IMR-90 (cell line): ENCODE results near the gene DCDC1.

ENCODE experiments used
- POLR2A ChIP-seq: IDR thresholded peaks from 2 replicates; pipeline ENCODE4 v1.6.1; 2012; ENCODE audit warnings: mild to moderate bottlenecking, low read depth, low read length
- TF ChIP-seq, protein P1 (sequence below): conservative IDR thresholded peaks from 2 replicates; pipeline ENCODE4 v1.5.1; 2012; ENCODE audit warnings: mild to moderate bottlenecking, low read depth, low read length, improper control_type of control experiment

DNA sequence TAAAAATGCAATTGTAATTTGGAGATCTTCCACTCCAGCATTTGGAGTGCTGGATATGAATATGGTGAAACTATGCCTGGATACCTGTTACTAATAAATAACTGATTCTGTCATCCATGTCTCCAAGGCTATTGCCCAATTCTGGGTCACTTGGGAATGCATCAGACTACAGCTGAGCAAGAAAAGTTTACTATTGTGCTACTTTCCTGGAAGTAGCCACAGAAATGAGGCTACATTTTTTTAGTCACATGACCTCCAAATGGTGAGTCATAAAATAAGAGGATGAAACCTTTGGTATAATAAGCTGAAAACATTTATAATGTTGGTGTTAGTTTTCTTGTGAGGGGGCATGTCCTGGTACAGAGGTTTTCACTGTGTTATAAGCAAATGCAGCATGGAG lies 44.4 kb downstream of the DCDC1 start:
- TF ChIP-seq, protein P1, sequence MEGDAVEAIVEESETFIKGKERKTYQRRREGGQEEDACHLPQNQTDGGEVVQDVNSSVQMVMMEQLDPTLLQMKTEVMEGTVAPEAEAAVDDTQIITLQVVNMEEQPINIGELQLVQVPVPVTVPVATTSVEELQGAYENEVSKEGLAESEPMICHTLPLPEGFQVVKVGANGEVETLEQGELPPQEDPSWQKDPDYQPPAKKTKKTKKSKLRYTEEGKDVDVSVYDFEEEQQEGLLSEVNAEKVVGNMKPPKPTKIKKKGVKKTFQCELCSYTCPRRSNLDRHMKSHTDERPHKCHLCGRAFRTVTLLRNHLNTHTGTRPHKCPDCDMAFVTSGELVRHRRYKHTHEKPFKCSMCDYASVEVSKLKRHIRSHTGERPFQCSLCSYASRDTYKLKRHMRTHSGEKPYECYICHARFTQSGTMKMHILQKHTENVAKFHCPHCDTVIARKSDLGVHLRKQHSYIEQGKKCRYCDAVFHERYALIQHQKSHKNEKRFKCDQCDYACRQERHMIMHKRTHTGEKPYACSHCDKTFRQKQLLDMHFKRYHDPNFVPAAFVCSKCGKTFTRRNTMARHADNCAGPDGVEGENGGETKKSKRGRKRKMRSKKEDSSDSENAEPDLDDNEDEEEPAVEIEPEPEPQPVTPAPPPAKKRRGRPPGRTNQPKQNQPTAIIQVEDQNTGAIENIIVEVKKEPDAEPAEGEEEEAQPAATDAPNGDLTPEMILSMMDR: no peak
- no peak for TF ChIP-seq POLR2A
